Activated naive CD4-positive, alpha-beta T cell treated with anti-CD3 and anti-CD28 coated beads, Interleukin-2, amount 10 ng/mL, durations not matched to agents 7 days and 5 days (primary cell): Measurements from ENCODE around the gene HES1.

ENCODE experiments used
- CTCF ChIA-PET: fragments of 350-600 bp; sonication (Branson Sonifier 250); formaldehyde crosslinking; loops from one replicate; lab custom pipeline; 2021; ENCODE audit warnings: antibody characterized with exemption; lab: Charles Lee
- DNase-seq: peaks from one replicate; pipeline ENCODE4 v3.0.0-alpha.2; 2020
- H3K27ac Mint-ChIP-seq: one replicate; pipeline ENCODE4 v1.8.0; 2021; ENCODE audit warnings: mild to moderate bottlenecking, moderate library complexity, mixed read lengths
- H3K27me3 Mint-ChIP-seq: one replicate; pipeline ENCODE4 v1.8.0; 2021; ENCODE audit warnings: mild to moderate bottlenecking, mixed read lengths
- H3K36me3 Mint-ChIP-seq: one replicate; pipeline ENCODE4 v1.8.0; 2021; ENCODE audit warnings: mixed read lengths
- H3K4me1 Mint-ChIP-seq: one replicate; pipeline ENCODE4 v1.8.0; 2021; ENCODE audit warnings: mixed read lengths
- H3K4me3 Mint-ChIP-seq: one replicate; pipeline ENCODE4 v1.8.0; 2021; ENCODE audit warnings: mild to moderate bottlenecking, moderate library complexity, mixed read lengths
- H3K9me3 Mint-ChIP-seq: one replicate; pipeline ENCODE4 v1.8.0; 2021; ENCODE audit warnings: mixed read lengths

HES1 gene

DNA sequence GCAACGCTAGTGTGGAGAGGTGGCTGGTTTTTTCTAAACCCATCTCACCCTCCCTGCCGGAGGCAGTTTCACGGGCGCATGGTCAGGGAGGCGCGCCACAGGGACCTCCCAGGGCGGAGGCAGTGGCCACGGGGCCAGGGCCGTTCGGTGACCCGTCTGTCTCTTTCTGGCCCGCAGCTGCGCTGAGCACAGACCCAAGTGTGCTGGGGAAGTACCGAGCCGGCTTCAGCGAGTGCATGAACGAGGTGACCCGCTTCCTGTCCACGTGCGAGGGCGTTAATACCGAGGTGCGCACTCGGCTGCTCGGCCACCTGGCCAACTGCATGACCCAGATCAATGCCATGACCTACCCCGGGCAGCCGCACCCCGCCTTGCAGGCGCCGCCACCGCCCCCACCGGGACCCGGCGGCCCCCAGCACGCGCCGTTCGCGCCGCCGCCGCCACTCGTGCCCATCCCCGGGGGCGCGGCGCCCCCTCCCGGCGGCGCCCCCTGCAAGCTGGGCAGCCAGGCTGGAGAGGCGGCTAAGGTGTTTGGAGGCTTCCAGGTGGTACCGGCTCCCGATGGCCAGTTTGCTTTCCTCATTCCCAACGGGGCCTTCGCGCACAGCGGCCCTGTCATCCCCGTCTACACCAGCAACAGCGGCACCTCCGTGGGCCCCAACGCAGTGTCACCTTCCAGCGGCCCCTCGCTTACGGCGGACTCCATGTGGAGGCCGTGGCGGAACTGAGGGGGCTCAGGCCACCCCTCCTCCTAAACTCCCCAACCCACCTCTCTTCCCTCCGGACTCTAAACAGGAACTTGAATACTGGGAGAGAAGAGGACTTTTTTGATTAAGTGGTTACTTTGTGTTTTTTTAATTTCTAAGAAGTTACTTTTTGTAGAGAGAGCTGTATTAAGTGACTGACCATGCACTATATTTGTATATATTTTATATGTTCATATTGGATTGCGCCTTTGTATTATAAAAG lies 1.8 kb downstream of the HES1 start:
- Mint-ChIP-seq H3K4me3 (peak overlapping the region; percentile 89), H3K4me1 (peaks cover 70% of the 10 kb centered on the region), H3K36me3 (peaks cover 15% of the 10 kb centered on the region), H3K27ac (peak overlapping the region; percentile 68), H3K27me3 (peaks cover 79% of the 10 kb centered on the region), H3K9me3 (no peaks in the 10 kb centered on the region)
- peak; percentile 67 for DNase-seq
- CTCF ChIA-PET = interaction anchor here (0.7 to 2.3 kb wide), 6 partner anchors 169 to 358 kb away, joined by 3 to 14 read pairs (median 4); no protein-coding TSS in a partner anchor

GRCh38 chr3:194138732-194139070 lies 2.8 kb downstream of the HES1 start:
- Mint-ChIP-seq H3K4me3 (peak overlapping the region; percentile 66), H3K27ac (no peak overlapping the region), H3K27me3 (peaks cover 70% of the 10 kb centered on the region), H3K9me3 (no peaks in the 10 kb centered on the region), H3K4me1 (peaks cover 64% of the 10 kb centered on the region), H3K36me3 (peaks cover 6% of the 10 kb centered on the region)
- CTCF ChIA-PET = interaction anchor here (1.0 to 2.3 kb wide), 3 partner anchors 168 to 358 kb away, joined by 3 to 14 read pairs (median 3); no protein-coding TSS in a partner anchor
- no peak for DNase-seq

GRCh38 chr3:194139071-194139813 lies 3.3 kb downstream of the HES1 start:
- peaks cover 63% of the 10 kb centered on the region for H3K4me1 Mint-ChIP-seq
- no peak for DNase-seq
- no peak overlapping the region for H3K27ac Mint-ChIP-seq
- H3K9me3 Mint-ChIP-seq = no peaks in the 10 kb centered on the region
- peaks cover 67% of the 10 kb centered on the region for H3K27me3 Mint-ChIP-seq
- CTCF ChIA-PET = interaction anchor here (0.7 to 2.3 kb wide), 4 partner anchors 175 to 474 kb away, joined by 3 to 14 read pairs (median 4); no protein-coding TSS in a partner anchor
- H3K4me3 Mint-ChIP-seq = peak overlapping the region; percentile 5
- H3K36me3 Mint-ChIP-seq = peaks cover 6% of the 10 kb centered on the region

GRCh38 chr3:194139814-194140391 lies 4.0 kb downstream of the HES1 start:
- H3K27me3 Mint-ChIP-seq = peaks cover 64% of the 10 kb centered on the region
- H3K4me3 Mint-ChIP-seq = peak overlapping the region; percentile 5
- DNase-seq = peak; percentile 8
- no peaks in the 10 kb centered on the region for H3K9me3 Mint-ChIP-seq
- peaks cover 6% of the 10 kb centered on the region for H3K36me3 Mint-ChIP-seq
- H3K4me1 Mint-ChIP-seq = peaks cover 62% of the 10 kb centered on the region
- peak overlapping the region; percentile 28 for H3K27ac Mint-ChIP-seq
- CTCF ChIA-PET = interaction anchor here (0.7 to 2.6 kb wide), 4 partner anchors 174 to 474 kb away, joined by 3 to 8 read pairs (median 4); no protein-coding TSS in a partner anchor

DNA sequence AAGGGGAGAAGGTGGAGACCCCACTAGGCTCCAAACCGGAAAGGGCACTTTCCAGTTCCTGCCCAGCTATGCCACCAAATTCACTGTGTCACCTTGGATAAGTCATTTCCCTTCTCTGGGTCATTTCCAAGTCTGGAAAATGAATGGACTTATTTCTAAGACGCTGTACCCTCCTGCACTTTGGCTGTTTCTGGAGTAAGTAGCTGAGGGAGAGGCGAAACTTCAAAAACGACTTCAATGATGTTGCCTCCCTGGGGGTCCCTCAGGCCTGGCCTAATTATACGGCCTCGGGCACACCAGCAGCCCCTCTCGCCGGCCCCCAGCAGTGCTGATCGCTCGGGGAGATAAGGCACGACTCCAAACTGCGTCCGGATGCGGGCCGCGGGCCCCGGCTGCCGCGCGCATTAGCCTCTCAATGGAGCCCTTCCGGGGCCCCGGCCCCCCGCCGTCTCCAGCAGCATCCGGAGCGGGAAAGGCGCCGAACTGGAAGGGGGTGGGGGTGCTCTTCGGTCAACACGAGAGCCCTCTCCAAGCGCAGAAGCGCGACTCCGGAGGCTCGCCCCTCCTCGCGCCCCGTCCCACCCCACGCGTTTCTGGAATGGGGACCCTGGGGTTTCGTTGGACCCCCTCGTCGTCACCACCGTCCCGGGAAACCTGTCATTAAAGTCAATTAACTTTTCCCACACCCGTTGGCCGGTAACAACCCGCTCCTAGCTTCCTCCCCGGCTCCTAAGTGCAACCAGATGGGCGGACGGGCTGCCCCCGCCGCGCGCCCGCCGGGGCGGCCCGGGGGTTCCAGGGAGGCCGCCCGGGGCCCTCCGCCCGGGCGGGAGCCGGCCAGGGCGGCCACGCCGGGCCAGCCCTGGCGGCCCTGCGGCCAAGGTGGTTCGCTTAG lies 4.8 kb downstream of the HES1 start:
- no peak overlapping the region for H3K27ac Mint-ChIP-seq
- H3K9me3 Mint-ChIP-seq = no peaks in the 10 kb centered on the region
- H3K4me1 Mint-ChIP-seq = peaks cover 58% of the 10 kb centered on the region
- H3K36me3 Mint-ChIP-seq = peaks cover 6% of the 10 kb centered on the region
- CTCF ChIA-PET = interaction anchor here (1.8 to 2.6 kb wide), 2 partner anchors 173 to 175 kb away, joined by 5 to 8 read pairs; no protein-coding TSS in a partner anchor
- peak overlapping the region; percentile 47 for H3K4me3 Mint-ChIP-seq
- H3K27me3 Mint-ChIP-seq = peaks cover 63% of the 10 kb centered on the region
- peak; percentile 59 for DNase-seq

DNA sequence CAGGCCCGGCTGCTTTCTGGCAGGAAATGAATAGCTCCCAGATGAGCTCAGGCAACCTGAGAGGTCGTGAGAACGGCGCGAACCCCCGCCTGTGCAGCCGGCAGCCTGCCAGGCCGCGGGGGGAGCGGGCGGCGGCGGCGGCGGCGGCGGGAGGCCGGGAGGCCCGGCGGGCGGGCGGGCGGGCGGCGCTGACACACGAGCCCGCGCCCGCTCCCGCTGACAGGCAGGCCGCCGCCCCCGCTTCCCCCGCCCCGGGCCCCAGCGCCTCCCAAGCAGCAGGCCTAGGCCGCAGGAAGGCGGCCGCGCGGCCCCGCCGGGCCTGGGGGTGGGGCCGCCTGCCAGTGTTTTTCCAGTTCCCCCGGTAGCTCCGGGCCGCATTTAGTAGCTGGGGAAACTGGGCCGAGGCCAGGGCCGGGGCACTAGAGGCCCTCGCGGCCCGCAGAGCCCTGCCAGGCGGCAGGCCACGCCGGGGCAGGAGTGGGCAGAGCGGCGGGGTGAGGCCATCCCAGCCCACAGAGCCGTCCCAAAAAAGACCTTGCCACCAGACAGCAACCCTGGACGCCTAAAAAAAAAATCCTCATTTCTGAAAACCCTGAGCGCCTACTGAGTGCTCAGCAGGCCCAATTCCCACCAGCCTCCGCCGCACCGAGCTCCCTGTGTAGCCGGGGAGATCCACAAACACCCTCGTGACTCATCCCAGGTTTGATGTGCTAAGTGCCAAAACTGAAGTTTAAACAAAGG lies 5.6 kb downstream of the HES1 start:
- Mint-ChIP-seq H3K36me3 (peaks cover 6% of the 10 kb centered on the region), H3K4me1 (peaks cover 50% of the 10 kb centered on the region), H3K4me3 (peak overlapping the region; percentile 75), H3K27me3 (peaks cover 57% of the 10 kb centered on the region), H3K27ac (peak overlapping the region; percentile 87), H3K9me3 (no peaks in the 10 kb centered on the region)
- peak; percentile 74 for DNase-seq
- CTCF ChIA-PET = interaction anchor here (0.7 to 2.6 kb wide), 3 partner anchors 172 to 174 kb away, joined by 4 to 8 read pairs (median 5); no protein-coding TSS in a partner anchor

- no peak for DNase-seq
- Mint-ChIP-seq H3K27ac (peak overlapping the region; percentile 87), H3K4me3 (peak overlapping the region; percentile 75), H3K27me3 (peaks cover 57% of the 10 kb centered on the region), H3K36me3 (peaks cover 4% of the 10 kb centered on the region), H3K4me1 (peaks cover 42% of the 10 kb centered on the region), H3K9me3 (no peaks in the 10 kb centered on the region)
- CTCF ChIA-PET = interaction anchor here (0.7 to 2.6 kb wide), 2 partner anchors 171 to 173 kb away, joined by 4 to 8 read pairs; no protein-coding TSS in a partner anchor
These were observed 6.4 kb downstream of the HES1 start for GRCh38 chr3:194142156-194142910.

GRCh38 chr3:194145702-194146101 lies 9.8 kb downstream of the HES1 start:
- no peaks in the 10 kb centered on the region for H3K36me3 Mint-ChIP-seq
- CTCF ChIA-PET = no interaction called here
- H3K27me3 Mint-ChIP-seq = peaks cover 51% of the 10 kb centered on the region

DNA sequence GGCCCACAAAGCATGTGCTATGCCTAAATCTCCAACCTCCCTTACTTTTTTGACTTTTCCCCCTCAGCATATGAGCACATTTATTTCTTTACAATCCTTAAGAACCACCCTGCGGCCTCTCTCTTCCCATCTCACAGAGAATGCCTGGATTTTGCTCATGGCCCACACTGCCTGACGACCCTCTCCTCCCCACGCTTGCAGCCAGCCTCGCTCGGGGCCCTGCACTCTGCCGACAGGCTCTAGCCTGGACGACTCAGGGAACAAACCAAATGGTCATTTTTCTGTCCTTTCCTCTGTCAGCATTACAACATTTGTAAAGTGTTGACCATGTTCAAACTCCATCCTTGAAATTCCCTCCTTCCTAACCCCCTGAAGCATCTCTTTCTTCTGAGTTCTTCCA lies 11.7 kb downstream of the HES1 start:
- peaks cover 6% of the 10 kb centered on the region for H3K4me1 Mint-ChIP-seq
- peaks cover 57% of the 10 kb centered on the region for H3K27me3 Mint-ChIP-seq
- H3K36me3 Mint-ChIP-seq = no peaks in the 10 kb centered on the region
- no peak overlapping the region for H3K4me3 Mint-ChIP-seq
- H3K9me3 Mint-ChIP-seq = no peaks in the 10 kb centered on the region
- H3K27ac Mint-ChIP-seq = no peak overlapping the region
- CTCF ChIA-PET = no interaction called here
- peak; percentile 6 for DNase-seq

More at GRCh38 chr3:194145702-194146101, 9.8 kb downstream of the HES1 start:
- H3K27ac Mint-ChIP-seq = no peak overlapping the region
- H3K4me3 Mint-ChIP-seq = no peak overlapping the region
- H3K9me3 Mint-ChIP-seq = no peaks in the 10 kb centered on the region
- H3K4me1 Mint-ChIP-seq = peaks cover 16% of the 10 kb centered on the region
- DNase-seq = peak; percentile 16

GRCh38 chr3:194148383-194148782 lies 12.4 kb downstream of the HES1 start:
- Mint-ChIP-seq H3K27me3 (peaks cover 63% of the 10 kb centered on the region), H3K36me3 (no peaks in the 10 kb centered on the region), H3K4me3 (no peak overlapping the region), H3K9me3 (no peaks in the 10 kb centered on the region), H3K4me1 (peaks cover 3% of the 10 kb centered on the region), H3K27ac (no peak overlapping the region)
- CTCF ChIA-PET = no interaction called here
- peak; percentile 3 for DNase-seq

- H3K27ac Mint-ChIP-seq = no peak overlapping the region
- no peak overlapping the region for H3K4me3 Mint-ChIP-seq
- peaks cover 72% of the 10 kb centered on the region for H3K27me3 Mint-ChIP-seq
- CTCF ChIA-PET = no interaction called here
- no peaks in the 10 kb centered on the region for H3K36me3 Mint-ChIP-seq
- peaks cover 2% of the 10 kb centered on the region for H3K4me1 Mint-ChIP-seq
- DNase-seq = no peak
- H3K9me3 Mint-ChIP-seq = peaks cover 12% of the 10 kb centered on the region
These were observed 14.4 kb downstream of the HES1 start for GRCh38 chr3:194150252-194150934.
